ENCODE results near the gene TANGO2. TPM values are rescaled to one million over a fixed set of nuclear protein-coding genes. Genes with fewer than 3 reads are reported as not detected.

TANGO2 gene
- total RNA-seq, 1 experiment from 2014 or later = 13.9 TPM

- H3K4me1 Mint-ChIP-seq (ENCODE audit: insufficient read depth, unreplicated experiment) = peaks cover 10% of the 10 kb centered on the region
- POLR2A ChIA-PET = no interaction called here
- no peak for DNase-seq (ENCODE audit: unreplicated experiment)
- TF ChIP-seq CTCF (IDR thresholded peaks at IDR 0.05; ENCODE audit: unreplicated experiment) = no peak
- H3K36me3 Mint-ChIP-seq (ENCODE audit: insufficient read depth, unreplicated experiment) = no peaks in the 10 kb centered on the region
- H3K4me3 Mint-ChIP-seq (ENCODE audit: unreplicated experiment) = no peak overlapping the region
- no peak overlapping the region for H3K27ac Mint-ChIP-seq (ENCODE audit: low read depth, unreplicated experiment)
- CTCF ChIA-PET = no interaction called here
- no TSS peak for BruUV-seq (replicated peaks)
- no peaks in the 10 kb centered on the region for H3K27me3 Mint-ChIP-seq (ENCODE audit: insufficient read depth, unreplicated experiment)
- intact Hi-C loops (cut with micrococcal nuclease) = no loop called here
- no peaks in the 10 kb centered on the region for H3K9me3 Mint-ChIP-seq (ENCODE audit: unreplicated experiment)
Observed at GRCh38 chr22:19988965-19989724, 31.8 kb upstream of the TANGO2 start.

- H3K27me3 Mint-ChIP-seq (ENCODE audit: insufficient read depth, unreplicated experiment) = no peaks in the 10 kb centered on the region
- no TSS peak for BruUV-seq (replicated peaks)
- H3K36me3 Mint-ChIP-seq (ENCODE audit: insufficient read depth, unreplicated experiment) = no peaks in the 10 kb centered on the region
- POLR2A ChIA-PET = no interaction called here
- H3K9me3 Mint-ChIP-seq (ENCODE audit: unreplicated experiment) = no peaks in the 10 kb centered on the region
- H3K4me3 Mint-ChIP-seq (ENCODE audit: unreplicated experiment) = no peak overlapping the region
- no peak overlapping the region for H3K27ac Mint-ChIP-seq (ENCODE audit: low read depth, unreplicated experiment)
- peaks cover 5% of the 10 kb centered on the region for H3K4me1 Mint-ChIP-seq (ENCODE audit: insufficient read depth, unreplicated experiment)
- intact Hi-C loops (cut with micrococcal nuclease) = no loop called here
- no peak for TF ChIP-seq CTCF (IDR thresholded peaks at IDR 0.05; ENCODE audit: unreplicated experiment)
- no peak for DNase-seq (ENCODE audit: unreplicated experiment)
- CTCF ChIA-PET = interaction anchor here (1.0 kb wide), 1 partner anchor 37 kb away, joined by 4 read pairs; no protein-coding TSS in a partner anchor
Observed at GRCh38 chr22:19989725-19990067, 31.2 kb upstream of the TANGO2 start.

GRCh38 chr22:19990188-19990587 lies 30.7 kb upstream of the TANGO2 start:
- no TSS peak for BruUV-seq (replicated peaks)
- no peak overlapping the region for H3K27ac Mint-ChIP-seq (ENCODE audit: low read depth, unreplicated experiment)
- no peak overlapping the region for H3K4me3 Mint-ChIP-seq (ENCODE audit: unreplicated experiment)
- intact Hi-C loops (cut with micrococcal nuclease) = no loop called here
- POLR2A ChIA-PET = interaction anchor here (1.1 kb wide), 1 partner anchor 31 kb away, joined by 3 read pairs; the partner anchor contains the start of gene TANGO2
- TF ChIP-seq CTCF (IDR thresholded peaks at IDR 0.05; ENCODE audit: unreplicated experiment) = no peak
- no peaks in the 10 kb centered on the region for H3K36me3 Mint-ChIP-seq (ENCODE audit: insufficient read depth, unreplicated experiment)
- H3K4me1 Mint-ChIP-seq (ENCODE audit: insufficient read depth, unreplicated experiment) = no peaks in the 10 kb centered on the region
- H3K27me3 Mint-ChIP-seq (ENCODE audit: insufficient read depth, unreplicated experiment) = no peaks in the 10 kb centered on the region
- no peak for DNase-seq (ENCODE audit: unreplicated experiment)
- CTCF ChIA-PET = interaction anchor here (0.6 to 1.0 kb wide), 3 partner anchors 36 to 428 kb away, joined by 3 to 4 read pairs (median 4); no protein-coding TSS in a partner anchor
- H3K9me3 Mint-ChIP-seq (ENCODE audit: unreplicated experiment) = no peaks in the 10 kb centered on the region

- H3K4me3 Mint-ChIP-seq (ENCODE audit: unreplicated experiment) = no peak overlapping the region
- no peak for DNase-seq (ENCODE audit: unreplicated experiment)
- no peaks in the 10 kb centered on the region for H3K27me3 Mint-ChIP-seq (ENCODE audit: insufficient read depth, unreplicated experiment)
- no peaks in the 10 kb centered on the region for H3K36me3 Mint-ChIP-seq (ENCODE audit: insufficient read depth, unreplicated experiment)
- no peak overlapping the region for H3K27ac Mint-ChIP-seq (ENCODE audit: low read depth, unreplicated experiment)
- TF ChIP-seq CTCF (IDR thresholded peaks at IDR 0.05; ENCODE audit: unreplicated experiment) = no peak
- H3K4me1 Mint-ChIP-seq (ENCODE audit: insufficient read depth, unreplicated experiment) = no peaks in the 10 kb centered on the region
- intact Hi-C loops (cut with micrococcal nuclease) = no loop called here
- BruUV-seq (replicated peaks) = no TSS peak
- POLR2A ChIA-PET = interaction anchor here (1.1 kb wide), 1 partner anchor 31 kb away, joined by 3 read pairs; the partner anchor contains the start of gene TANGO2
- CTCF ChIA-PET = interaction anchor here (0.5 to 1.0 kb wide), 4 partner anchors 36 to 427 kb away, joined by 3 to 4 read pairs (median 4); no protein-coding TSS in a partner anchor
- no peaks in the 10 kb centered on the region for H3K9me3 Mint-ChIP-seq (ENCODE audit: unreplicated experiment)
Observed at GRCh38 chr22:19990609-19991394, 30.1 kb upstream of the TANGO2 start.
